Activated gamma-delta T cell treated with Interleukin-2 at 50 U/mL for 16 hours (primary cell): ENCODE data around the gene SF3A1.
"Not testable (repeated sequence)": the region's sequence is repeated elsewhere in the genome, so short reads cannot be mapped to it uniquely, and the experiment has no call there.

Source experiments
- DNase-seq: peaks from one replicate; pipeline ENCODE4 v3.0.0-alpha.2; 2020

Gene SF3A1

GRCh38 chr22:30356449-30357235, at the start of gene SF3A1, which contains the start of gene CCDC157:
SF3A1 (minus strand) TSS chr22:30356894; CDS start chr22:30356792, 102 bp downstream.
CCDC157 (plus strand) TSS chr22:30357007; CDS start chr22:30366001, 8,994 bp downstream.
- peak; percentile 81 for DNase-seq

- no peak for DNase-seq
Measured at GRCh38 chr22:30406400-30406799, 49.7 kb upstream of the SF3A1 start.

GRCh38 chr22:30405731-30406130, 49.0 kb upstream of the SF3A1 start:
- no peak for DNase-seq

GRCh38 chr22:30404307-30404706, 47.6 kb upstream of the SF3A1 start:
- no peak for DNase-seq

GRCh38 chr22:30402766-30403104, 46.0 kb upstream of the SF3A1 start:
- not testable (repeated sequence) for DNase-seq

- DNase-seq = no peak
Measured at GRCh38 chr22:30402028-30402765, 45.5 kb upstream of the SF3A1 start.

GRCh38 chr22:30401024-30401423, 44.3 kb upstream of the SF3A1 start:
- not testable (repeated sequence) for DNase-seq

- no peak for DNase-seq
Measured at GRCh38 chr22:30400159-30400558, 43.5 kb upstream of the SF3A1 start.

- DNase-seq = no peak
Measured at GRCh38 chr22:30399718-30400117, 43.0 kb upstream of the SF3A1 start.

GRCh38 chr22:30398685-30399680, 42.3 kb upstream of the SF3A1 start:
- no peak for DNase-seq

GRCh38 chr22:30397656-30398635, 41.3 kb upstream of the SF3A1 start:
- no peak for DNase-seq

GRCh38 chr22:30396871-30397655, 40.4 kb upstream of the SF3A1 start, which contains the start of gene SEC14L2:
SEC14L2 (plus strand) TSS chr22:30397018; CDS start chr22:30397117, 99 bp downstream.
- peak; percentile 39 for DNase-seq

- no peak for DNase-seq
Measured at GRCh38 chr22:30393885-30394284, 37.2 kb upstream of the SF3A1 start.

- DNase-seq = no peak
Measured at GRCh38 chr22:30393322-30393680, 36.6 kb upstream of the SF3A1 start.

GRCh38 chr22:30392661-30393321, 36.1 kb upstream of the SF3A1 start:
- no peak for DNase-seq

GRCh38 chr22:30390974-30391691, 34.4 kb upstream of the SF3A1 start:
- peak; percentile 76 for DNase-seq

- DNase-seq = peak; percentile 77
Measured at GRCh38 chr22:30386960-30387827, 30.5 kb upstream of the SF3A1 start, which contains the start of gene RNF215. RNF215 (minus strand) TSS chr22:30387411; CDS start chr22:30387313, 98 bp downstream.

- no peak for DNase-seq
Measured at GRCh38 chr22:30386608-30386959, 29.9 kb upstream of the SF3A1 start.
